IPS-15b (cell line): ENCODE measurements around the gene OR1I1.

Experiments
- H3K27me3 ChIP-seq: one replicate; pipeline ENCODE4 v1.6.1; 2013; ENCODE audit warnings: low read length; ENCODE audit not compliant: control insufficient read depth, insufficient read depth
- H3K36me3 ChIP-seq: one replicate; pipeline ENCODE4 v1.6.1; 2013; ENCODE audit warnings: low read length; ENCODE audit not compliant: control insufficient read depth, insufficient read depth
- H3K4me1 ChIP-seq: one replicate; pipeline ENCODE4 v1.6.1; 2013; ENCODE audit warnings: mild to moderate bottlenecking, low read length; ENCODE audit not compliant: control insufficient read depth, insufficient read depth
- H3K4me3 ChIP-seq: one replicate; pipeline ENCODE4 v1.5.1; 2013; ENCODE audit warnings: low read depth, low read length
- H3K9ac ChIP-seq: one replicate; pipeline ENCODE4 v1.6.1; 2013; ENCODE audit warnings: low read depth, mild to moderate bottlenecking, low read length
- H3K9me3 ChIP-seq: one replicate; pipeline ENCODE4 v1.6.1; 2013; ENCODE audit warnings: mild to moderate bottlenecking, low read length; ENCODE audit not compliant: control insufficient read depth, insufficient read depth

The OR1I1 gene

DNA sequence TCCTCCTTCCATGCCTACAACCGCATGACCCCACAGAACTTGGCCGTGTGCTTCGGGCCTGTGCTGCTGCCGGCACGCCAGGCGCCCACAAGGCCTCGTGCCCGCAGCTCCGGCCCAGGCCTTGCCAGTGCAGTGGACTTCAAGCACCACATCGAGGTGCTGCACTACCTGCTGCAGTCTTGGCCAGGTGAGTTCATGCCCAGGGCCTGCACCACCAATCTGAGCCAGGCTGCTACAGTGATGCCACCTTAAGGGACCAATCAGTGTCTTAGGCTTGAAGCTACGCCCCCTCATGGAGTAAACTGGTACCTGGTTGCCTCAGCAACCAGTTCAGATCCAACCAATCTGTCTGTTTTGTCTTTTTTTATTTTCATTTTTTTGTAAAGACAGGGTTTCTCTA is 30.4 kb downstream of the OR1I1 start:
- Histone ChIP-seq H3K4me1 (peaks cover 6% of the 10 kb centered on the region), H3K9ac (no peak overlapping the region), H3K36me3 (peaks cover 47% of the 10 kb centered on the region), H3K27me3 (no peaks in the 10 kb centered on the region), H3K4me3 (no peak overlapping the region), H3K9me3 (no peaks in the 10 kb centered on the region)

DNA sequence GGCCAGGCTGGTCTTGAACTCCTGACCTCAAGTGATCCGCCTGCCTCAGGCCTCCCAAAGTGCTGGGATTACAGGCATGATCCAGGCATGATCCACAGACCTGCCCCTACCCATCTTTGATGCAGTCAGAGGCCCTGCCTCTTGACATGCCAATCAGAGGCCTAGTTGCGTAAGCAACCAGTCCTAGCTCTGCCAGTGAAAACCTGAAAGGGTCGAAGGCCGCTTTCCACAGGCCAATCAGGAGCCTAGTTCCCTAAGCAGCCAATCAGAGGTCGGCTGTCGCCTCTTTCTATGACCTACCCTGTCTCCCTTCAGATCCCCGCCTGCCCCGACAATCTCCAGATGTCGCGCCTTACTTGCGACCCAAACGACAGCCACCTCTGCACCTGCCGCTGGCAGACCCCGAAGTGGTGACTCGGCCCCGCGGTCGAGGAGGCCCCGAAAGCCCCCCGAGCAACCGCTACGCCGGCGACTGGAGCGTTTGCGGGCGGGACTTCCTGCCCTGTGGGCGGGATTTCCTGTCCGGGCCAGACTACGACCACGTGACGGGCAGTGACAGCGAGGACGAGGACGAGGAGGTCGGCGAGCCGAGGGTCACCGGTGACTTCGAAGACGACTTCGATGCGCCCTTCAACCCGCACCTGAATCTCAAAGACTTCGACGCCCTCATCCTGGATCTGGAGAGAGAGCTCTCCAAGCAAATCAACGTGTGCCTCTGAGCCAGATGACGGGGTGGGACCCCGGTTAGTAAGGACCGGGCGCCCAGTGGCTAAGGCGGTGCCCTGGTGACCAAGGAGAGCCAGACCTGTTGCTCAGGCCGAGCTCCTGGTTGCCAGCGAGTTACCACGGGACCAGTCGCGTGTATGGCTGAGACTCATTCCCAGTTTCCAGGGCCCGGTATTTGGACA is 31.5 kb downstream of the OR1I1 start:
- no peaks in the 10 kb centered on the region for H3K27me3 ChIP-seq
- H3K36me3 ChIP-seq = peaks cover 56% of the 10 kb centered on the region
- no peaks in the 10 kb centered on the region for H3K9me3 ChIP-seq
- peak overlapping the region; percentile 22 for H3K4me3 ChIP-seq
- no peaks in the 10 kb centered on the region for H3K4me1 ChIP-seq
- no peak overlapping the region for H3K9ac ChIP-seq

GRCh38 chr19:15114153-15114540 is 32.1 kb downstream of the OR1I1 start:
- H3K4me3 ChIP-seq = peak overlapping the region; percentile 22
- H3K36me3 ChIP-seq = peaks cover 62% of the 10 kb centered on the region
- H3K27me3 ChIP-seq = no peaks in the 10 kb centered on the region
- H3K9me3 ChIP-seq = no peaks in the 10 kb centered on the region
- H3K4me1 ChIP-seq = no peaks in the 10 kb centered on the region
- no peak overlapping the region for H3K9ac ChIP-seq

GRCh38 chr19:15115080-15115479 is 33.1 kb downstream of the OR1I1 start:
- Histone ChIP-seq H3K36me3 (peaks cover 71% of the 10 kb centered on the region), H3K4me1 (no peaks in the 10 kb centered on the region), H3K4me3 (no peak overlapping the region), H3K27me3 (no peaks in the 10 kb centered on the region), H3K9me3 (no peaks in the 10 kb centered on the region), H3K9ac (no peak overlapping the region)

- peaks cover 76% of the 10 kb centered on the region for H3K36me3 ChIP-seq
- no peaks in the 10 kb centered on the region for H3K4me1 ChIP-seq
- H3K4me3 ChIP-seq = no peak overlapping the region
- H3K9me3 ChIP-seq = no peaks in the 10 kb centered on the region
- no peaks in the 10 kb centered on the region for H3K27me3 ChIP-seq
- H3K9ac ChIP-seq = no peak overlapping the region
Observed at GRCh38 chr19:15115762-15116615, 34.0 kb downstream of the OR1I1 start.

GRCh38 chr19:15116856-15117255 is 34.8 kb downstream of the OR1I1 start:
- H3K9me3 ChIP-seq = no peaks in the 10 kb centered on the region
- no peaks in the 10 kb centered on the region for H3K4me1 ChIP-seq
- no peak overlapping the region for H3K9ac ChIP-seq
- no peak overlapping the region for H3K4me3 ChIP-seq
- no peaks in the 10 kb centered on the region for H3K27me3 ChIP-seq
- peaks cover 73% of the 10 kb centered on the region for H3K36me3 ChIP-seq

GRCh38 chr19:15118248-15118647 is 36.2 kb downstream of the OR1I1 start:
- Histone ChIP-seq H3K36me3 (peaks cover 73% of the 10 kb centered on the region), H3K4me1 (no peaks in the 10 kb centered on the region), H3K27me3 (no peaks in the 10 kb centered on the region), H3K9ac (no peak overlapping the region), H3K9me3 (no peaks in the 10 kb centered on the region), H3K4me3 (no peak overlapping the region)

DNA sequence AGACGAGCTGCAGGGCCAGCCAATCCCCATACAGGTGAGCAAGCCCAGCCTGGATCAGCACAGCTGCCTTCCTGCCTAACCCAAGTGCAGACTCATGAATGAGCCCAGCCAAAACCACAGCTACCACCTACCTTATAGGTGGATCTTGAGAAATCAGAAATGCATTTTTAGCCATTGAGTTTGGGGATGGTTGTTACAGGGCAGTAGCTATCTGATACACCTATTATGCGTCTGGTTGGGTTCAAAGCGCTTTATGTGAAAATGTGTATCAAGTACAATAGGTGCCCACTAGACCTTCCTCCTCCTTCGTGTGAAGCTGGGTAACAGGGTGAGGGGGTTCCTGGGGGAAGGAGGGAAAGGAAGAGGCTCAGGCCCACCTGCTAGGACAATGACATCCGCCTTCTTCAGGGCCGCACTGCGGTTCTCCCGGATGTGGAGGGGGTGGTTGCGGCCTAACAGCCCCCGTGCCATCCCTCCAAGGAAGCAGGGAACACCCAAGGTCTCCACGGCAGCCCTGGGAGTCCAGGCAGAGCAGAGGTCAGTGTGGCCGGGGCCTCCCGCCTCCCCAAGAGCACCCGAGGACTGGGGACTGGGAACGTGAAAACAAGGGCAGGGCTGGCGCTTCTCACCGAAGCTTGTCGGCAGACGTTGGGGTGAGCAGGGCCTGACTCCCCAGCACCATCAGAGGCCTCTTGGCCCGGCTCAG is 36.9 kb downstream of the OR1I1 start:
- no peaks in the 10 kb centered on the region for H3K4me1 ChIP-seq
- no peak overlapping the region for H3K9ac ChIP-seq
- H3K27me3 ChIP-seq = no peaks in the 10 kb centered on the region
- H3K36me3 ChIP-seq = peaks cover 70% of the 10 kb centered on the region
- no peaks in the 10 kb centered on the region for H3K9me3 ChIP-seq
- H3K4me3 ChIP-seq = no peak overlapping the region

DNA sequence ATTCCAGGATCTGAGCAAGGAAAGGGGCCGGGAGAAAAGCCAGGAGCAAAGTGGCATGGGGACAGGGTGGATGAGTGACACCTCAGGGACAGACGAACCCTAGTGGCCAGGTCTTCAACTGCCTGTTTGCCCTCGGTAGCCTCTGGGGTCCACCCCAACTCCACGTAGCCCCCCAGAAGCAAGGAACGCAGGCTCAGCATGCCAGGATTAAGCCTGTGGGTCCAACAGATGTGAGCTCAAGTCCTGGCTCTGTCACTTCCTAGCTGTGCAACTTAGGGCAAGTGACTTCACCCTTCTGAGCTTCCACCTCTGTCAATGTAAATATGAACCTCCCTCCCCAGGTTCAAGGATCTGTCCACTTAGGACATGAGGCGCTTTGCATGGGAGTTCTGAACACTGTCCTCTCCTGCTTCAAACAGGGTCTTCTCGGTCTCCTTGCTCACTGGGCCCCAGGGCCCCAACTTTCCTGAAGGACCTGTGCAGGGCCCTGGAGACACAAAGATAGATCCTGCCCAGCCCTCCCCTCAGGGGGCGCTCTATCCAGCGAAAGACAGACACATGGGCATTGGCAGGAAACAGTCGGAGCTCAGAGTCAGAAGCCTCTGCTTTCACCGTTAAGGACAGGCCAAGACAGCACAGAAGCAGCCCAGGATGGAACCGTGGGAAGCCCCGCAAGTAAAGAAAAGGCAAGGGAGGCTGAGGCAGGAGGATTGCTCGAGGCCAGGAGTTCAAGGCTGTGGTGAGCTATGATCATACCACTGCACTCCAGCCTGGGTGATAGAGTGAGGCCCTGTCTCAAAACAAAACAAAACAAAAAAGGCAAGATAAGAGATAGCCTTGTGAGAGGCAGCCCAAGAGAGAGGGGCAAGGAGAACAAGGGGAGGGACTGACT is 38.4 kb downstream of the OR1I1 start:
- Histone ChIP-seq H3K9ac (no peak overlapping the region), H3K4me1 (peaks cover 3% of the 10 kb centered on the region), H3K9me3 (no peaks in the 10 kb centered on the region), H3K4me3 (no peak overlapping the region), H3K27me3 (no peaks in the 10 kb centered on the region), H3K36me3 (peaks cover 58% of the 10 kb centered on the region)

- Histone ChIP-seq H3K9me3 (no peaks in the 10 kb centered on the region), H3K36me3 (peaks cover 38% of the 10 kb centered on the region), H3K9ac (no peak overlapping the region), H3K4me1 (peaks cover 6% of the 10 kb centered on the region), H3K27me3 (no peaks in the 10 kb centered on the region), H3K4me3 (no peak overlapping the region)
Observed at GRCh38 chr19:15122331-15123030, 40.5 kb downstream of the OR1I1 start.
